Femur (tissue), 1 donor: ENCODE measurements around the gene FHOD3.

Experiments
- DNase-seq: peaks from one replicate; pipeline ENCODE4 v3.0.0-alpha.2; 2017

The FHOD3 gene

DNA sequence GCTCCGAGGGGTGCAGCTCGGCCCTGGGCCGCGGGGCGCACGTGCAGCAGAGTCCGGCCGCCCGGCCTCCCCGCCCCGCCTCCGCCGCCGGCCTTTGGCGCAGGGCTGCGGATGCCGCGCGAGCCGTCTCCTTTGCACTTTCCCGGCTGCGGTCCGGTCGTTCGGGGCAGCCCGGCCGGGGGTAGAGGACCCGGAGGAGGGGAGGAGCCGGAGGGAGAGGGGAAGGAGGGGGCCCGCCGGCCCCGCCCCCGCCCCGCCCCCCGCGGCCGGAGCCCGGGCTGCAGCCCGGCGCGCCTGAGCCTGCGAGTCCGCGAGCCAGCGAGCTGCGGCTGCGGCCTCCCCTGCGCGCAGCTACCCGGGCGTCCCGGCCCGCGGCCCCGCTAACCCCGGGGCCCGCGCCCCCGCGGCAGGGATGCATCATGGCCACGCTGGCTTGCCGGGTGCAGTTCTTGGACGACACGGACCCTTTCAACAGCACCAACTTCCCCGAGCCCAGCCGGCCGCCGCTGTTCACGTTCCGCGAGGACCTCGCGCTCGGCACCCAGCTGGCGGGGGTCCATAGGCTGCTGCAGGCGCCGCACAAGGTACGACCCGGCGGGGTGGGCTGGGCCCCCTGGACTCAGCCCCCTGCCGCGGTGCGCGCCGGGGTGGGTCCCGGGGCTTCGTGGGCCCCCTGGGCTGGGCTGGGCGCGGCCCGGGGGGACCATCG lies at the start of gene FHOD3:
TSS of gene FHOD3 (plus strand) at position 297 of the 709 bp plus-strand sequence. CDS start at position 420, 123 bp downstream.
- DNase-seq = peak; percentile 81

DNA sequence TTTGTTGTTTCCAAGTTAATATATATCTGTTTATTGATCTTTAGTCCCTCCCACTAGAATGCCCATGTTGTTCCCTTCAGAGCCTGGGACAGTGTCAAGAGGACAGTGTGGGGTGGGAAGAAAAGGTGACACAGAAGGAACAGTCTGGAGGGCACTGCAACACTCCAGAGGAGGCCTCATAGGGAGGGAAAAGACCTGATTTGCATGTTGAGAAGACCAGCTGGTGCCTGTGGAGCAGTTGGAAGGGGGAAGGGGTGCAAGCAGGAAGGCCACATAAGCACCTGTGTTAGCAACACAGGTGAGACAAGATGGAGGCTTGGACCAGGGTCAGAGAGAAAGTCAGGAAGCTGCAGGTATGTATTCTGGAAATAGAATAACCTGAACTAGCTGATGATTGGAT lies 48.1 kb upstream of the FHOD3 start:
- no peak for DNase-seq

DNA sequence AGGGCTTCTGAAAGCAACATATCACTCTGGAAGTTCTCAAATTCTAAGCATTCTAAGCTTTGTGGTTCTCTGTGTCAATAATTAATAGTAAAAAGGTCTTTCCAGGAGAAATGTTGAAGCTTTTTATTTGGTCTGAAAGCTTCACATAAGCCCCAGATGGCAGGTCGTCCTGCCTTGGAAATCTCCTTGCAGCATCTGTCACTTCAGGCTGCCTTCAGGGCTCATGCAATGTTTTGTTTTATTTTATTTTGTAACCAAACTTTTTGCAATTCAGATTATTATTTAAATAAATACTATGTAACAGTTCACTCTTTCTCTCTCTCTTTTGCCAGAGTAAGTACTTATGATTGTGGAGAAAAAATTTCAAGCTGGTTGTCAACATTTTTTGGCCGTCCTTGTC lies 46.7 kb upstream of the FHOD3 start:
- no peak for DNase-seq

DNA sequence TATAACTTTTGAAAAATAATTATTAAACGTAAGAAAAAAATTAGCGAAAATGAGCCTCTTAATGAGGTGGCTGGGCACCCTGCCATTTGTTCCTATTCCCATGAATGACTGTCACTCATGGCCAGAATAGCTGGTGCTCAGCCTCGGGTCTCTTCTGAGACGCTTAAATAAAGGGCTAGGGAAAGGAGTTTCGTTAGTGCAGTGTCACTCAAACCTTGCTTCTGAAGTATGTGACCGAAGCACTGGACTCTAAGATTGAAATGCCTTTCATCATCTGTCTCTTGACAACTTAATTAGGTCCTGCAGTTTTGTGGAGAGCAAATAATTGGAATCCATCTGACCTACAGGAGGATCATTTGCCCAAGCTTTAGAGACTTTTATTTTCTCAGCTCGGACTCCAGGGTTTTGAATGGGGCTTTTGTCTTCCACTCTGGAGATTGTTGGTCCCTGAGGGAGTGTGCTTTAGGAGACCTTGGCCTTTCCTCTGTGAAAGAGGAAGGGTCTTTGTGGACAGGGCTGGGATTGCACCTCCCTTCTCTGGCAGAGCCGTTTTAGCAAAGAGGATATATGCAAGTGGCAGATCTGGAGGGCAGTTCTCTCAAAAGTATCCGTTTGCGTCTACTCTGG lies 42.3 kb upstream of the FHOD3 start:
- no peak for DNase-seq

DNA sequence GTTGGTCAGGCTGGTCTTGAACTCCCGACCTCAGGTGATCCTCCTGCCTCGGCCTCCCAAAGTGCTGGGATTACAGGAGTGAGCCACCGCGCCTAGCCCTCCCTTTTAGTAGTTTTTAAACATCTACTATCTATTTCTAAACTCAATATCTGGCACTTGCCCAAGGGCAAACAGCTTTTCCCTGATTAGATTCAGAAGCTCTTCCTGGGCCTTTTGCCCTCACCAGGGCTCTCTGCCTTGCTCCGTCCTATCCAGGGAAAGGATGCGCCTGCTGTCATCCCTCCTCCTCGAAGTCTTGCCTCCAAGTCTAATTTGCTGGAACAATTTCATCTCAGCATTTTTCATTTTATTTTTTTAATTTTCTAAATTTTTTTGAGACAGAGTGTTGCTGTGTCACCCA lies 41.4 kb upstream of the FHOD3 start:
- DNase-seq = no peak

DNA sequence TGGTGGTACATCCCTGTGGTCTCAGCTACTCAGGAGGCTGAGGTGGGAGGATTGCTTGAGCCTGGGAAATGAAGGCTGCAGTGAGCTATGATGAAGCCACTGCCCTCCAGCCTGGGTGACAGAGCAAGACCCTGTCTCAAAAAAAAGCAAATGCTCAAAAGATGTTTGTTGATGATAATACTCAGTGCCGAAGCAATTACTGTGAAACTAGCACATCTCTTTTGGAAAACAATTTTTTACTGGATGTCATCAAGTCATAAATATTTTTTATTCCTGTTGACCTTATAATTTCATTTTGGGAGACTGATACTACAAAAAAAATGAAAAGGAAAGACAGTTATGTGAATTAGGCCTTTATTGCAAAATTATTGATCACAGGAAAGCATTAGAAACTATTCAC lies 34.5 kb upstream of the FHOD3 start:
- DNase-seq = no peak

DNA sequence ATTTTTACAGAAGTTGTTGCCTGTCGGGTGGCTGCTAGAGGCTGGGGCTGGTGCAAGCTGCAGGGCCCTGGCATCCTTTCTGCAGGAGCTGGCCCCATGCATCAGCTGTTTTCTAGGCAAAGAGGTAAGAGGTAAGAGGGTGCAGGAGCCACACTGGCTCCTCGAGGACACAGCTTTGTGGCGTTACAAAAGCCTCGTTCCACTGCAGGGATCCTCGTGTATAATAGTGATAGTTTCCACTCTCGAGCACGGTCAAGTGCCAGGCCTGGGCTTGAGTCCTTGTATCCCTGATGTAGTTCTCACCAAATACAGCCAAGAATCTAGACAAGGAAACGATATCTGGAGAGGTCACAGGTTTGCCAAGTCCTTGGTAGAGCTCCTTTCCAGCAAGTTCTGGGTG lies 33.2 kb upstream of the FHOD3 start:
- DNase-seq = no peak

DNA sequence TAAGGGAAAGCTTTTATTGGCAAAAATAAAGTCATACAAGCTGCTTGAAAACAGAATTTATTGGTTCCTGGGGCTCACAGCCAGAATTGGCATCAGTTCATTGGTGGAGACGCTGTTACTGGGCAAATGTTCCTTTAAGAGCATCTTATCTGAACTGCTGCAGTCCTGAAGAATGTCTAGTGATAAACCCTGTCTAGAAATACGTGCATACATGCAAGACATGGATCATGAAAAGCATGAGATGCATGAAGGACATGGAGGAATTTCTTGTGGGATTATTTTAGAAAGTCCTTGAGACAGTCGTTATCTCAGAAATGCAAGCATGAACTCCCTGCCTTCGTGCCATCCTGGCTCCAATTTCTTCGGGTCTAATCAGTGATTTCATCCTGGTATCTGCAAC lies 32.5 kb upstream of the FHOD3 start:
- no peak for DNase-seq

DNA sequence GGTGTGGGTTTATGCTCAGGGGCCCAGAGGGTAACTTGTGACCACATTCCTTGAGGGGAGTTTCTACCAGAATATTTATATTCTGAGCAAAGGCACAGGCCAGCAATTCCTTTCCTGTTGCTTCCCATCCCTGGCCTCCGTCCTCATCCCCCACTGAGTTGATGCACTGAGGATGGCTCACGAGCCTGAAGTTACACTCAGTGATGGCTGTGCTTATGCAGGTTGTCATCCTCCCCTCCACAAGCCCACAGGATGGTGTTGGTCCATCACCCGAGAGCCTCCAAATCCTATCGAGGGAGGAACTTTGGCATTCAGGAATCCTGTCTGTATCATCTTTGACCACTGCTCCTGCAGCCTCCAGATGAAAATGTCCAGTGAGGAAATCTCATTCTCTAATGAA lies 28.4 kb upstream of the FHOD3 start:
- DNase-seq = no peak

DNA sequence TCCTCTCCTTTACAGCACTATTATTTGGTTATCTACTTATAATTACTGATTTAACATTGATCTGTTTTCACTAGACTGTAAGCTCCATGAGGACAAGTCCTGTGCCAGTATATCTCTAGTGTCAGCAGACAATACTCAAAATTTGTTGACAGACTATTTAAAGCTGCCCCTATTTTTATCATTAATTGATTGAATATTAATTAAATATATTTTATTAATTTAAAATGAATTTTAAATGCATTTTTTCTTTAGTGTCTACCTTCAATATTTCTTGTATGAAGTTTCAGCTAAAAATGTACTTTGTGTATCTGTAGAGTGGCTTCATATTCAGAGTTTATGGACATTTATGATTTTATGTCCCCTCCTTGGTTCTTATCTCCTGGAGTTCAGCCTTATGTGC lies 26.4 kb upstream of the FHOD3 start:
- no peak for DNase-seq

DNA sequence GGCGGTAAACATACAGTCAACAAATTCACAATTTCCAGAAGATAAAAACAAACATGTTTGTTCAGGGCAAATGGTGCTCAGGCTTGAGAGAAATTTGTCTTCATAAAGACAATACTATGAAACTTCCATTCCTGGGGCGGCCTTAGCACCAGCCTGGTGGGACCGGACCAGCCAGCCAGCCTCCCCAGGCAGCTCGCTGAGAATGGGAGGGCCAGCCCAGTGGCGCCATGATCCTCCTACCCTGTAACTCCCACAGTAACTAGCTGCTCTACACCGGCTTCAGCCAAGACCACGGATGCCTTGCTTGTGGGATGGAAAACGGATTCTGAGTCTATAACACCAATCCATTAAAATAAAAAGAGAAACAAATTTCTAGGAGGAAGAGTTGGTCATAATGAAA lies 24.2 kb upstream of the FHOD3 start:
- no peak for DNase-seq

DNA sequence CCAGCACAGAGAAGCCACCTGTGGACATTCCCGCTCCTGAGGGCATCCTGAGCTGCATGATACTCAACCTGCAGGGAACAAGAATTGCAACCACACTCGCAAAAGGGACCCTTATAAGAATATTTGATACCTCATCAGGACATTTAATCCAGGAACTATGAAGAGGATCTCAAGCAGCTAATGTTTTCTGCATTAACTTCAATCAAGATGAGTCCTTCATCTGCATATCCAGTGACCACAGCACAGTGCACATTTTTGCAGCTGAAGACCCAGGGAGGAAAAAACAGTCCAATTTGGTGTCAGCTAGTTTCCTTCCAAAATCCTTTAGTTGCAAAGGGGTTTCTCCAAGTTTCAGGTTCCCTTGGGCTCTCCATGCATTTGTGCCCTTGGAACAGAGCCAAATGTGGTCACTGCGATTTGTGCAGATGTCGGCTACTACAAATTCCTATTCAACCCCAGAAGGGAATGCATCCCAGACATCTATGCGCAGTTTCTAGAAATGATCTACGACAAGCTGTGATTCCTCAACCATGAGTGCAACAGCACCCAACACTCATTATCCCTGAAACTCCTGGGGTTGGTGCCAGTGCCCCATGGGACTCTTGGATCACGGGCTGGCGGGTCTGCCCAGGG lies 23.3 kb upstream of the FHOD3 start:
- DNase-seq = no peak

DNA sequence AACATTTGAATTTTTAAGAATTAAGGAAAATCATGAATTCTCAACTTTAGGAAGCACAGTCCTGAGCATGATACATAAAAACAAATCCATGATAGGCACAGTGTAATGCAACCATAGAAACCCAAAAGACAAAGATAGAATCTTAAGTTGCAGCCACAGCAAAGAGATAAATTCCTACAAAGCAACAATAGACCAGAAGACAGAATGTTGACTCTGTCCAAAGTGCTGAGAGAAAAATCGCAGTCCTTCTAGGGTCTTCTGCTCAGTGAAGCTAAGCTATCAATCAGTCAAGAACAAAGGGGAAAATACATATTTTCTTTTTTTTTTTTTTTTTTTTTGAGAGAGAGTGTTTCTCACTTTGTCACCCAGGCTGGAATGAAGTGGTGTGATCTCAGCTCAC lies 22.0 kb upstream of the FHOD3 start:
- no peak for DNase-seq

DNA sequence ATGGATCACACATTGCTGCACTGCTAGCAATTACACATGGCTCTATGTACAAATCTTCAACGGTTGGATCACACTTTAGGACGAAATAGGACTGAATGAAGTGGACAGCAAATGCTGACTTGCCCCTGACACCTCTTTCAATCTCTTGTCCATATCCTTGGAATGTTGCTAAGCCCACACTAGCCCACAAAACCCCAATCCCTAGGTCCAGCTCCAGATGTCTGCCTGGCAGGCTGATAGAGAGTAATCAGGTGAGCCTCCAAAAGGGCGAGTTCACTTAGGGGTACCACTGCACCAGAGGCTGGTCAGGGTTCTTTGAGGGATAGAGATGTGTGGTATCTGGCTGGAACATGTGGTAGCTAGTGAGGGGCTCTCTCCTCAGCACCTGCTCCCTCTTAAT lies 18.5 kb upstream of the FHOD3 start:
- no peak for DNase-seq

DNA sequence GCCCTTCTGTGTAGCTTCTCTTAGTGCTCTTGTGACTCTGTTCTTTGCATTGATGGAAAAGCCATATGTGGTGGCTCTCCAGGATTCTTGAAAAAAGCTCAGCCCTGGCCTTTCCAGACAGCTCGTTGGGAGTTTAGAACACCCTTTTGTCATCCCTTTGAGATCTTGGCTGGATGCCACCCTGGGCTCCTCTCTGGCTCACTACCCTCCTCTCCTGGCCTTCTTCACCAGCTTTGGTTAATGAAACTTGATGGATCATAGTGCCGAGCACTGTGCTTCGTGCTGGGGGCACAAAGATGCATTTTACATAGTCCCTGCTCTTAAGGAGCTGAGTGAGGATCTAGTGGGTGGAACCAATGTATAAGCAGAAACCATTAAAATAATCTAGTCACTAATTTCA lies 15.6 kb upstream of the FHOD3 start:
- DNase-seq = no peak

DNA sequence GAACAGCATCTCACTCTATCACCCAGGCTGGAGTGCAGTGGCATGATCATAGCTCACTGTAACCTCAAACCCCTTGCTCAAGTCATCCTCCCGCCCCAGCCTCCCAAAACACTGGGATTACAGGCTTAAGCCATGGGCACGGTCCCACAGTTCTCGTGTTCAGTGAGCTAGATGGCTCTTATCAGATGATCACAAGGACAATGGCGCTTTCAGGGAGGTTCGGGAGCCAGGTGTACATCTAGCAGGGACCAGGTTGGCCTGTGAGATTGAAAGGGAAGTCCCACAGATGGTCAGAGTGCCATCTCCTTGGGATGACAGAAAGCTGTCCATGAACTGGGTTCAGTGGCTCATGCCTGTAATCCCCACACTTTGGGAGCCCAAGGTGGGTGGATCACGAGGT lies 14.1 kb upstream of the FHOD3 start:
- no peak for DNase-seq

DNA sequence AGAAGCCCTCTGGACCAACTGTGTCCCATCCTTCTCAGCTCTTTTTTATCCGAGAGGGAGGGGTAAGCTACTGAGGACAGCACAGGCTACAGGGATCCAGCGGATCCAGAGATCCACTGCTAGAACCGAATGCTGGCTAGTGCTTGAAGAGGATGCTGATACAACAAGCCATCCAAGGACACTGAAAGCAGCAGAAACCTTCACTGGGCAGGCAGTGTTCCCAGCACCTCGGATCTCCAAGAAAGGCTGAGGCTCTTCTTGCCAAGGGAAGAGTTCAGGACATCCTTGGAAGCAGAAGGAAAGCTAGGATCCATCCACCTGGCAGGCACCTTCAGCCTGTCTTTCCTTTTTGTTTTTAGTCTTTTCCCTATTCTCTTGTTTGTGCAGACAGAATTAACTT lies 13.2 kb upstream of the FHOD3 start:
- DNase-seq = no peak

DNA sequence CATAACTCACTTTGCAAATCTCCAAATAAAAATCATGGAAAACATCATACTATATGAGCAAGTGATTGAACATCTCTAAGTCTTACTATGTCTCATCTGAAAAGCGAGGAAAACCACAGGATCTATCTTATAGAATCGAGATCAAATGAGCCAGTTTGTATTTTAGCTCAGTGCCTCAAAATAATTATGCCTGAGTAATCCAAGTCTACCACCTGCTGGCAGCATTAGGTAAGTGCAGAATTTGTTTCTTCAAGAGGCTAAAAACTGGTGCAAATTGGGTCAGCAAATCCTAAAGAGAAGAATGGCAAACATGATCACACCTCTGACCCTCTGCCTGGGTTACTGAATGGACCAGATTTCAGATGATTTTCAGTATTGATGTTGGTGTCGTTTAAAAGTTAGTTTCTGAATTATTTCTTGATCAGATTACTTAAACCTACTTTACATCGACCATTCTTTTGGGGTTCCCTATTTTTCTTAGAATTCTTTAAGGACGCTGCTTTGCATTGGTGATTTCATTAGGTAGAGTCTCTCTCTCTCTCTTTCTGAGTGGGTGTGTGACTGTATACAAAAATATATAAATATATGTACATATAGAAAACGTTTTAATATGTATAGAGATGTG lies 12.7 kb upstream of the FHOD3 start:
- no peak for DNase-seq

DNA sequence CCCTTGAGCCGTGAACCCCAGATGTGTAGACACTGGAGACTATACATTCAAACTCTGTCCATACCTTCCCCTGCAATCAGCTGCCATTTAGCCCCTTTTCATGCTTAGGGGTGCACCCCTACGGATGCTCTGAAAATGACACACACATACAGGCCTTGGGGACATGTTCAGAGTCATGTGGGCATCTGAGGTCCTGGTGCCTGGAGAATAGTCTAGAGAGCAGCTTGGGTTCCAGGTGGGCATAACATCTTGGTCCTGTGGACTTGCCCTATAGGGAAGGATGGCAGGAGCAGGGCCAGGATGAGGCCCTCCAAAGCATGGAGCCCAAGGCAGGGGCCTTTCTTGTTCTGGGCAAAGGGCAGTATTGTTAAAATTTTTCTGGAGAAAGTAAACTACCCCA lies 9.9 kb upstream of the FHOD3 start:
- no peak for DNase-seq

DNA sequence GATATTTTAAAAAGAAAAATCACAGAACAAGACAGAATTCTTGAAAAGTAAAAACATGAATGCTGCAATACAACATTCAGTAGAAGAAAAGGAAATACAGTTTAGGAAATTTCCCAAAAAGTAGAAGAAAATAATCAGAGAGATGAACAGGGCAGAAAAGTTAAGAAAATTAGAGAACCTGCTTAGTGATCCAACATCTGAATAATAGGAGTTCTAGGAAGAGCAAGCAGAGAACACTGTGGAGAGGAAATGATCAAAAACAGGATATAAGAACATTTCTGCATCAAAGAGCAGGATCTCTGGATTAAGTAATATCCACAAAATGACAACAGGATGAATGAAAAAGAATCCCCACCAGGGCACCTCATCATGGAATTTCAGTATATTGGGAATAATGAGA lies 8.8 kb upstream of the FHOD3 start:
- DNase-seq = no peak

DNA sequence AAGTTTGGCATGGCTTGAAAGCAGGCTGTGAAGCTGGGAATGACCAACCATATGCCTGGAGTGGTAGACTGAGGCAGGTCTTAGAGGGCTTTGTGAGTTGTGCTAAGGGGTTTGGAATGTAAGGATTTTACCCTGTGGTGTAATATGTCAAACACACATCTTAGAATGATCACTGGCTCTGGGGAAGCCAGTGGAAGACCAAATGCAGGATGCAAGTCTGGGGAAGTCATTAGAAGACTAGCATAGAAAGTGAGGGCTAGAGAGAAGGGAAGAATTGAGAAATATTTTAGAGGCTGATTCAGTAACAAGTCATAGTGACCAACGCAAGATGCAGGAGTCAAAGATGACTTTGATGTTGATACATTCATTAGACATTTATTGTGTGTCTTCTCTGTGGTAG lies 3.5 kb upstream of the FHOD3 start:
- DNase-seq = no peak

DNA sequence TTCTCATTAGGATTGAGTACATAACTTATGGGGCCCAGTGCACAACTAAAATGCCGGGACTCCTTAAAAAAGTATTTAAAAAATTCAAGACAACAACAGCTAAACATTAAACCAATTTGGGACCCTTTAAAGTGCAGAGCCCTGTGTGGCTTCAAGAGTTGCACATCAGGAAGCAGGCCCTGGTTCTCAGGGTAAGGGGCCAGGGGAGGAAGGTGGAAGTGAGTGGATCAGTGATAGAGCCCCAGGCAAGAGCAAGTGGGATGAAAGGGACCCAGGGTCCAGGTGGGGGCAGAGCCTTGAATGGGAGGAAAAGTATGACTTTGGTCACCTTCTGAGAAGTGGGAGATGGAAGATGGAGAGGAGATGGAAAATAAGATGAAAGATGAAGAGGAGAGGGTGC lies 2.3 kb upstream of the FHOD3 start:
- DNase-seq = no peak

DNA sequence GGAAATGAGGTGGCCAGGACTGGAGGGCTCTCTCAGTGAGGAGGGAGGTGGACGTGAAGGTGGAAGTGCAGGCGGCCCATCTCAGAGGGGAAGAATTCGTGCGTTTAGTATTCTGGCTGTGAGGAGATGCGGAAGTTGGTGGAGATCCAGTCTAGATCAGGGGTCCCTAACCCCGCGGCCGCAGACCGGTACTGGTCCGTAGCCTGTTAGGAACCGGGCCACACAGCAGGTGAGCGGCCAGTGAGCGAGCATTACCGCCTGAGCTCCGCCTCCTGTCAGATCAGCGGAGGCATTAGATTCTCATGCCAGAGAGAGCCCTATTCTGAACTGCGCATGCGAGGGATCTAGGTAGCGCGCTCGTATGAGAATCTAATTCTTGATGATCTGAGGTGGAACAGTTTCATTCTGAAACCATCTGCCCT lies 1.6 kb upstream of the FHOD3 start:
- DNase-seq = no peak
